SJSA1 (cell line): Measurements from ENCODE around the gene INF2. TPM values are rescaled to one million over a fixed set of nuclear protein-coding genes. Genes with fewer than 3 reads are reported as not detected.

Source experiments
- DNase-seq, 2 experiments: peaks; one replicate each; pipeline ENCODE4 v3.0.0-alpha.2; 2015 to 2020; ENCODE audit warnings: low spot score in 2 of 2, low read depth in 1 of 2
- H3K27ac ChIP-seq: fragments of 250-450 bp; sonication (Bioruptor Pico); 2 replicates; pipeline ENCODE4 v1.5.1; 2020; ENCODE audit warnings: mild to moderate bottlenecking, moderate library complexity
- H3K27me3 ChIP-seq: fragments of 250-450 bp; sonication (Bioruptor Pico); replicated peaks from 2 replicates; pipeline ENCODE4 v1.5.1; 2020; ENCODE audit warnings: mild to moderate bottlenecking, moderate library complexity
- H3K36me3 ChIP-seq: fragments of 250-450 bp; sonication (Bioruptor Pico); 2 replicates; pipeline ENCODE4 v1.5.1; 2020; ENCODE audit warnings: mild to moderate bottlenecking
- H3K4me1 ChIP-seq: fragments of 250-450 bp; sonication (Bioruptor Pico); replicated peaks from 2 replicates; pipeline ENCODE4 v1.6.1; 2021; ENCODE audit warnings: mild to moderate bottlenecking
- H3K4me3 ChIP-seq: fragments of 250-450 bp; sonication (Bioruptor Pico); 2 replicates; pipeline ENCODE4 v1.5.1; 2020; ENCODE audit warnings: mild to moderate bottlenecking
- H3K9me3 ChIP-seq: fragments of 250-450 bp; sonication (Bioruptor Pico); replicated peaks from 2 replicates; pipeline ENCODE4 v1.5.1; 2020; ENCODE audit warnings: mild to moderate bottlenecking
- total RNA-seq: library from RNA; depleted of rRNA; stranded (reverse); fragments of >200 nt; shearing (Covaris generic); gene quantifications from 2 replicates; pipeline ENCODE4 v1.2.3, GENCODE V29; 2014

The INF2 gene
- total RNA-seq, 1 experiment from 2014 or later = 37.3 TPM

DNA sequence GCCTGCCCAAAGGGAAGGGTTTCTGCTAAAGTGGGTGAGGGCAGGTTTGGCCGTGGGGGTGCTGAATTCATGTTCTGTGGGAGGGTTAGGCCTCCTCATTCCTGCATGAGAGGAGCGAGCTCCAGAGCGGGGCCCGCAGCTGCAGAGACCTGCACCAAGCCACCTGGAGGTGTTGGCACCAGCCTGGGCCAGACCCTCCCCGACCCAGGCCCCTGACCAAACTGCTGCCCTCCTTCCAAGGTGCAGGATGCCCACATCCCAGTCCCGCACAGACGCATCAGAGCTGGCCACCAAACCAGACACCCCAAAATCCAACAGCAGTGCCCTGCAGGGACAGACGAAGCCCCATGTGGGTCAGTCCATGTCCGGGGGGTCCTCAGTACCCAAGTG, 45.2 kb downstream of the INF2 start:
- Histone ChIP-seq H3K27me3 (no peaks in the 10 kb centered on the region), H3K36me3 (no peaks in the 10 kb centered on the region)

DNA sequence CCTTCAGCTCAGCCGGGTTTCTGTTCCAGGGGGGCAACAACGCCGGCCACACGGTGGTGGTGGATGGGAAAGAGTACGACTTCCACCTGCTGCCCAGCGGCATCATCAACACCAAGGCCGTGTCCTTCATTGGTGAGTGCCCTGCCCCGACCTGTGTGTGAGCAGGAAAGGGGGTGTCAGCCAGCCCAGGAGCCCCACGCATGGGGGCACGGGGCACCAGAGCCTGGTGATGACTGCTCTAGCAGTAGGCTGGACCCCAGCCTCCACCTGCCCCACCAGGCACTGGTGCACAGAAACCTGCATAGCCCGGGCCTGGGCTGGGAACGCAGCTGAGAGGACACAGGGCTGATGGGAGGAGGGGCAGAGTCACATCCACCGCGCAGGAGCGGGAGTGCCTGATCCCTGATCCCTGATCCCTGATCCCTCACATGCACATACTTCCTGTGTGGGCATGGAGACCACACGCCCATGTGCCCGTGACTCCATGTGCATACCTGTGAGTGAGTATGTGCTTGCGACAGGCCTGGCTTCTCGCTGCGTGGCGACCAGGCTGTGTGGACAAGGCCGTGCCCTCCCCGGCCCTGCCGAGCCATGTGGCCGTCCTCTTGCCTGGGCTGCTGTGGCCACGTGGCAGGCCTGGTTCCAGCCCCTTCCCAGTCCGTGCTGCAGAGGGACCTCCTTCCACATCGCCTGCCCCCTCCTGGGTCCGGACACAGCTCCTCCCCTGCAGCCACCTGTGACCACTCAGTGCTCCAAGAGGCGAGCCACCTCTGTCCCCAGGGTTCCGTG, 45.8 kb downstream of the INF2 start:
- Histone ChIP-seq H3K36me3 (no peaks in the 10 kb centered on the region), H3K4me3 (no peak overlapping the region)

More for the DNA sequence above, 45.2 kb downstream of the INF2 start:
- H3K4me3 ChIP-seq = no peak overlapping the region
- H3K4me1 ChIP-seq = peaks cover 6% of the 10 kb centered on the region; the same call in 1 of the 2 replicates
- H3K9me3 ChIP-seq = no peaks in the 10 kb centered on the region
- H3K27ac ChIP-seq = no peak overlapping the region
- DNase-seq = no peak

DNA sequence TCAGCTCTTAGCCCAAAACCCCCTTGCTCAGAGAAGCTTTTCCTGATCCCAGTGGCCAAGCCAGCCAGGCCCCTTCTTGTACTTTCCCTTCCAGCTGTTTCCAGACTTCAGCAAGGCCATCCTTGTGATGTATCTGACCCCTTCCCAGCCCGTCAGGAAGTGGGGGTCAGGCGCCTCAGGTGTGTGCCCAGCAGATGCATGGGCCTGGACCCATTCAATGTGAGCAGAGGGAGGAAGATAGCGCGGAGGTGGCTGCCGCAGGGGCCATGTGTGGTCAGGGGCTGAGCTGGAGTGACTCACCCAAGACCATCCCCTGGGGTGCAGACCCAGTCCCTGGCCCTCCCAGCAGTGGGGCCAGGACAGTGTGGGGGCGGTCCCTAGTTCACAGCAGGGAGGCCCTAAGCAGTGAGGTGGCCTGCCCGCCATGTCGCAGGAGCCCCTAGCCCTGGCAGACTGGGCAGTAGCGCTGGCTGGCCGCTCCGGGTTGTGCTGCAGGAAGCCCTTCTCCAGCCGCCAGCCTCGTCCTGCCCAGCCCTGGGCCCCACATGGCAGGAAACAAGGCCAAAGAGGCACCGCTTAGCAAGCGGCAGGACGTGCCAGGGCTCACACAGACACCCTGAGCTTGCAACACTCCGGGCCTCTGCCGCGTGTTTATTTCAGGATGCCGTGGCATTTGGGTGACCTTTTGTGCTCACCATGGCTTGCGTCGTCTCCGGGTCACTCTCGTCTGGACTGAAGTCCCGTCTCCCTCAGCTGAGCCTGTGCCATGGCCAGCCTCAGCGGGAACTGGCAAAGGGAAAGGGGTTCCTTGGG, 46.6 kb downstream of the INF2 start:
- Histone ChIP-seq H3K4me3 (no peak overlapping the region), H3K4me1 (peaks cover 6% of the 10 kb centered on the region; the same call in 1 of the 2 replicates), H3K27me3 (no peaks in the 10 kb centered on the region), H3K9me3 (no peaks in the 10 kb centered on the region), H3K27ac (no peak overlapping the region), H3K36me3 (no peaks in the 10 kb centered on the region)
- no peak for DNase-seq

More for the DNA sequence above, 45.8 kb downstream of the INF2 start:
- H3K4me1 ChIP-seq = peaks cover 6% of the 10 kb centered on the region; the same call in 1 of the 2 replicates
- H3K27me3 ChIP-seq = no peaks in the 10 kb centered on the region
- no peak for DNase-seq
- H3K9me3 ChIP-seq = no peaks in the 10 kb centered on the region
- no peak overlapping the region for H3K27ac ChIP-seq

DNA sequence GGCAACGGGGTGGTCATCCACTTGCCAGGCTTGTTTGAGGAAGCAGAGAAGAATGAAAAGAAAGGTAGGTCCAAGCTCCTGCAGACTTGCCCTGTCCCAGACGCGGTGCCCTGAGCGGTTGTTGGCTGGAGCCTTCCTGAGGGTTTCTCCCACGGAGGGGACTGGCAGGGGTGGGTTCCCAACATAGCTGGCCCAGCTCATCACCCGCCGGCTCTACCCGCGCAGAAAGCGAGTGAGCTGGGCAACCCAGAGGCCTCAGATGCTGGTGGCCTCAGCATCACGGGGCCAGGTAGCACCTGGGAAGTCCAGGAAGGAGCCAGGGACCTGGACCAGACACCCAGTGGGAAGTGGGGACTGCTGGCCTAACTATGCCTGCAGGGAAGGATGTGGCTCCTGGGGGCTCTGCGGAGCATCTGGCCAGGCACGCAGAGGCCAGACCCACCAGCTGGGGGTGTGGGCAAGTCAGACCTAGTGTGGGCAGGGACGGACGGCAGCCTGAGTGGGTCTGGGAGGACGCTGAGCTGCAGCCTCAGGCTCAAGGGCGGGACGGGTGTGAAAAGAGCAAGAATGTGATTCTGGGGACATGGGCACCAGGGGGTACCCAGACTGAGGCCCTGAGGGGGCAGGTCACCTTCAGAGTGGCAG, 49.1 kb downstream of the INF2 start:
- Histone ChIP-seq H3K27ac (no peak overlapping the region), H3K27me3 (no peaks in the 10 kb centered on the region), H3K9me3 (no peaks in the 10 kb centered on the region), H3K36me3 (no peaks in the 10 kb centered on the region), H3K4me3 (no peak overlapping the region), H3K4me1 (peaks cover 6% of the 10 kb centered on the region; the same call in 1 of the 2 replicates)
- no peak for DNase-seq

DNA sequence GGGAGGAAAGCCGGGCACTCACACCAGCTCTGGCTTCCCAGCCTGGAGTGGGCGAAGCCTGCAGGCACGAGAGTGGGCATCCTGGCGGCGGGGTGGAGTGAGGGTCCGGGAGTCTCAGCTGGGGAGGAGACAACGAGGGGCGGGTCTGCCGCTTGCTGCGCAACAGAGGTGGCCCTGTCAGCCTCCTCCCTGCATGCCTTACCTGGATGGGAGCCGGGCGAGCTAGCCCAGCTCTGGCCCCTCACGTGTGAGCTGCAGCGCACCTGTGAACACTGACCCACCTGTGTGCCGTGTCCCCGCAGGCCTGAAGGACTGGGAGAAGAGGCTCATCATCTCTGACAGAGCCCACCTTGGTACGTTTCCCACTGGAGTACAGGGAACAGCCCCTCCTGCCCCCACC, 49.6 kb downstream of the INF2 start:
- Histone ChIP-seq H3K9me3 (no peaks in the 10 kb centered on the region), H3K4me3 (no peak overlapping the region), H3K27ac (no peak overlapping the region), H3K27me3 (no peaks in the 10 kb centered on the region), H3K4me1 (peaks cover 6% of the 10 kb centered on the region; the same call in 1 of the 2 replicates), H3K36me3 (no peaks in the 10 kb centered on the region)
- no peak for DNase-seq

DNA sequence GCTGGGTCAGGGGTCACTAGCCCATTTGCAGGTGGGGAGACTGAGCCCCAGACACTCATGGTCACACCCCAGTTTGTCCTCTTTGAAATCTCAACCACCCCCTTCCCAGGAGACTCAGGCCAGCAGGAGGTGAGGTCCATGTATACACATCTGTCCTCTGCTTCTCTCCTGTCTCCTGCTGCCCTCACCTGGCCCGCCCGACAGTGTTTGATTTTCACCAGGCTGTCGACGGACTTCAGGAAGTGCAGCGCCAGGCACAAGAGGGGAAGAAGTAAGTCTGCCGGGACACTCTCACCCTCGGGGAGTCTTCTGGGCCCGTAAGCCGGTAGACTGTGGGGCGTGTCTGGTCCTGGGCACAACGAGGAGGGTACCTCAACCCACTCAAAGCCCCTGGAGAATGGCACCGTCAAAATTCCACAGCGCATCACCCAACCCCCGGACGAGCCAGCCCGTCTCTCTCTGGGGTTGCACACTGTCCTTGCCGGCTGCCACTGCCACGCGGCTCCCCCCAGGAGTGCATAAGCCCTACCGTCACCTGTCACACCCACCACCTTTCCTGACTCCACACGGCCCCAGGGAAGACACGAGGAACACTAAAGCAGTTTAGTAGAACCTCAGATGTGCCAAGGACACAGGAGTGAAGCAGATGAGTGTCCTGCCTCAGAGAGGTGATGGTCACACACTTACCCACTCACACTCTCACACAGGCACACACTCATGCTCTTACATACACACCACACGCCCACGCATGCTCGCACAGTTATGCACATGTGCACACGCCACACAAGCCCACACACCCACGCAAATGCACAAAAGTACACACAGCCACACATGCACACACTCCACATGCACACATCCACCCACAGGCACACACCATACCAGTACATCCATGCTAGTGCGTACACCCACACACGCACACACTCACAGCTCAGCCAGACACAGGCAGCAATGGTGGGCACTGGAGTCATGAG, 50.4 kb downstream of the INF2 start:
- DNase-seq = no peak
- Histone ChIP-seq H3K9me3 (no peaks in the 10 kb centered on the region), H3K27ac (no peak overlapping the region), H3K36me3 (no peaks in the 10 kb centered on the region), H3K27me3 (no peaks in the 10 kb centered on the region), H3K4me1 (peaks cover 6% of the 10 kb centered on the region; the same call in 1 of the 2 replicates), H3K4me3 (no peak overlapping the region)

DNA sequence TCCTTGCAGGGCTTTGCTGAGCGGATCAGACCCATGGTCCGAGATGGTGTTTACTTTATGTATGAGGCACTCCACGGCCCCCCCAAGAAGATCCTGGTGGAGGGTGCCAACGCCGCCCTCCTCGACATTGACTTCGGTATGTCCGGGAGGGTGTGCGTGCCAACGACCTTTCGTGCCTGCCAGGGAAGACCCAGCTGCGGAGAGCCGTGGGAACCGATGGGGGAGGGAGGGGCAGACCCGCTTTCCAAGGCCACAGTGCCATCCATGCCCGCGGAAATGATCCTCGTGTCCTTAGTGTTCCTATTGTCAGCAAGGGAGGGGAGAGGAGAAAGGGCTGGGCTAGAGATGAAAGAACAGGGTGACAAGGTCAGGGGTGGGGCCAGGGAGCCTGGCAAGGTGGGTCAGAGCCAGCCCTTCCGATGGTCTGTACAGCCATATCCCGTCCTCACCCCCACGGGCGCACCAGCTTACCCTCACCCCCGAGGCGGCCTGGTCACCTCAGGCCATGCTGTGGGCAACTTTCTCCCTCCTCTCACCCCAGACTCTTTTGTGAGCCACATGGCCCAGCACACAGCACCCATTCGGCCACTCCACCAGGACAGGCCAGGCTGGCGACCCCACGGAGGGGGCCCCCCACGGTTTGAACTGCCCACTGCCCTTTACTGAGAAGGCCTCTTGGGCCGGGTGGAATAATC, 51.8 kb downstream of the INF2 start:
- Histone ChIP-seq H3K36me3 (no peaks in the 10 kb centered on the region), H3K27me3 (no peaks in the 10 kb centered on the region), H3K4me3 (no peak overlapping the region), H3K27ac (no peak overlapping the region), H3K9me3 (no peaks in the 10 kb centered on the region), H3K4me1 (peaks cover 1% of the 10 kb centered on the region; the same call in 1 of the 2 replicates)
- DNase-seq = no peak

DNA sequence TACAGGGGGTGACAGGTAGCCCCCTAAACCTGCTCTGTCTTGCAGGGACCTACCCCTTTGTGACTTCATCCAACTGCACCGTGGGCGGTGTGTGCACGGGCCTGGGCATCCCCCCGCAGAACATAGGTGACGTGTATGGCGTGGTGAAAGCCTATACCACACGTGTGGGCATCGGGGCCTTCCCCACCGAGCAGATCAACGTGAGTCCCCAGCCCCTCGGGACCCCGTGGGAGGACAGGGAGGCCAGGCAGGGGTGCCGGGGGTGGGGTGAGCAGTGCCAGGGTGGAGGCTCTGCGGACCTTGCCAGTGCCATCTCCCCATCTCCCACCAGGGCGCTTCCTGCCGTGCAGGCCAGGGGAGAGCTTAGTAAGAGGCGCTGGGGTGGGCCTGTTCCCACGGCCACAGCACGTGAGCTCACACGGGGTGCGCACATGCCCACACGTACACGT, 52.4 kb downstream of the INF2 start:
- no peak overlapping the region for H3K27ac ChIP-seq
- H3K4me1 ChIP-seq = no peaks in the 10 kb centered on the region
- H3K36me3 ChIP-seq = no peaks in the 10 kb centered on the region
- H3K27me3 ChIP-seq = no peaks in the 10 kb centered on the region
- H3K4me3 ChIP-seq = no peak overlapping the region
- no peak for DNase-seq
- no peaks in the 10 kb centered on the region for H3K9me3 ChIP-seq

DNA sequence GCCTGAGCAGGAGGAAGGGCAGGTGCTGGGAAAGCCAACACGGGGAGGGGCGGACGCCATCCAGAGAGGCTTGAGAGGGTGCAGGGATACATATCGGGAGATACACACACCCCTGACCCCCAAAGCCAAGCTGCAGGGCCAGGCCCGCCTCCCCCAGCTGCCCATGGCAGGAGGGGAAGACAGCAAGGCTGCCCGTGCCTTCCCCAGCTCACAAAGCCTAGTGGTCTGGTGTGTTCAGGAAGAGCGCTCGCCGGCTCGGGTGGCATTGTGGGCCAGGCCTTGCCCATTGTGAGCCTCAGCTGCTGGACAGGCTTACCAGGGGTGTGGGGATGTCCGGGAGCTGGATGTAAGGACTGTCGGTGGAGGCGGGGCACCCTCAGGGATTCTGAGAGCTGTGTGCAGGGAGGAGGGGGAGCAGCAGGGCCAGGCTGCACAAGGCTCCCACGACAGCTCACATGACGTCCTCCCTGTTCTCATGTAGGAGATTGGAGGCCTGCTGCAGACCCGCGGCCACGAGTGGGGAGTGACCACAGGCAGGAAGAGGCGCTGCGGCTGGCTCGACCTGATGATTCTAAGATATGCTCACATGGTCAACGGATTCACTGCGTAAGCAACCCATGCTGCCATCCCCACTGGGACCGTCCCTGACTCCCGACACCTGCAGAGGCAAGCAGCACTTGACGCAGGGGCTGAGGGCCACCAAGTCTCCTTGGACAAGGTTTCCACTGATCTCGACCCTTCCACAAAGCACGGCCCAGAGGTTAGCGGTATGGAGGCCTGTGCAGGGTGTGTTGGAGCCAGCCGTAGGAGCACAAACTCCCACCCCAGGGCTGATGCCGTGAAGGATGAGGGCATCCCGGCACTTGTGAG, 53.4 kb downstream of the INF2 start:
- no peak for DNase-seq
- Histone ChIP-seq H3K9me3 (no peaks in the 10 kb centered on the region), H3K27me3 (no peaks in the 10 kb centered on the region), H3K27ac (no peak overlapping the region), H3K36me3 (no peaks in the 10 kb centered on the region), H3K4me3 (no peak overlapping the region), H3K4me1 (no peaks in the 10 kb centered on the region)

DNA sequence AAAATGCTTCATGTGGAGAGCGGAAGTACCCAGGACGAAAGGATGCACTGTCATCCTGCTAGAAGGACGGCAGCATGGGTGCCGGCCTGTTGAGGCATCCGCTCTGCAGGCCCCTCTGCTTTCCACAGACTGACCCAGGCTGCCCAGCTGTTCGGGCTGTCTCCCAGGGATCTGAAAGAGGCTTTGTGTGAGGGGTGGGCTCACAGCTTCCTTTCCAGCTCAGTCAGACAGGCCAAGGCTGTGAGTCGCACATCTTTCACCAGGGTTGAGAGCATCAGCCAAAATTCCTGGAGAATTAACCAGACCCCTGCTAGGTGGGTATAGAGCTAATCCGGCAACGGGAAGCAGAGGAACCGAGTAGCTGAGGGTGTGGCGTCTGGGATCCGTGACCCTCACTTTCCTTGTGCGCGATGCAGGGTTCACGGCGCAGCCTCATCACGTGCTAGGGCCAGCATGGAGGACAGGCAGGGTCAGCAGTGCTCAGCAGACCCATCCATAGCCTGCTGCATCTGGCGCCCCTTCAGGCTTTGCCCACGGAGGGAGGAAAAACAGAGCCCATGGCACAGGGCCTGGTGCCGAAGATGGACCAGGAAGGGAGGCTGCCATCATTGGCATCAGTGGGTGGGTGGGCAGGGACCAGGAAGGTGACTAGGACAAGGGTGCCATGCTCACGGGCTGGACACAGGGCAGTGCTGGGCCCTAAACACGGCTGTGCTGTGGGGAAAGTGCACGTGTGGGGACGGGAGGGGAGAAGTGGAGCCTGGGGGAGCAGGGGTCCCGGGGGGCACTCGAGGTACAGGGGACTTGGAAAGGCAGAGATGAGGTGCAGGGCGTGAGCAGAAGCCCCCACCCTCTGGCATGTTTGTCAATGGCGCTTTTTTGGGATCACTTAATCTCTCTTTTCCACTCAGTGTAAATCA, 54.3 kb downstream of the INF2 start:
- no peak overlapping the region for H3K27ac ChIP-seq
- DNase-seq = no peak

DNA sequence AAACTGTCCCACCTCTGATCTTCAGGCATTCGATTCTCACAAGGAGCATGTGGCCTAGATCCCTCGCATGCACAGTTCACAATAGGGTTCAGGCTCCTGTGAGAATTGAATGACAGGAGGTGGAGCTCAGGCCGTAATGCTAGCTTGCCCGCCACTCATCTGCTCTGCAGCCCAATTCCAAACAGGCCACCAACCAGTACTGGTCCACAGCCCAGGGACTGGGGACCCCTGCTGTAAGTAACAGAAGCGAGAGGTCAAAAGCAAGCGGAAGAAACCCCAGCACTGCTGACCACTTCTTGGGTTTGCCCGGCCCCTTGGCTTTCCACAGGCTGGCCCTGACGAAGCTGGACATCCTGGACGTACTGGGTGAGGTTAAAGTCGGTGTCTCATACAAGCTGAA, 55.1 kb downstream of the INF2 start:
- Histone ChIP-seq H3K27ac (no peak overlapping the region), H3K36me3 (no peaks in the 10 kb centered on the region), H3K9me3 (no peaks in the 10 kb centered on the region), H3K27me3 (no peaks in the 10 kb centered on the region), H3K4me3 (no peak overlapping the region), H3K4me1 (no peaks in the 10 kb centered on the region)
- no peak for DNase-seq

More for the DNA sequence above, 54.3 kb downstream of the INF2 start:
- H3K36me3 ChIP-seq = no peaks in the 10 kb centered on the region
- no peaks in the 10 kb centered on the region for H3K9me3 ChIP-seq
- no peaks in the 10 kb centered on the region for H3K27me3 ChIP-seq
- no peaks in the 10 kb centered on the region for H3K4me1 ChIP-seq
- H3K4me3 ChIP-seq = no peak overlapping the region
